HCT116 (cell line): ENCODE results near the gene SYTL5. TPM values are rescaled to one million over a fixed set of nuclear protein-coding genes. Genes with fewer than 3 reads are reported as not detected.
A peak's percentile ranks its signal among the peaks of the same experiment; 100 is the strongest.

Experiments
- ATAC-seq: fragments of 200-7000 bp; cut with Tn5 transposase; 2 replicates; pipeline ENCODE4 v1.9.1; 2020; ENCODE audit warnings: mild to moderate bottlenecking, moderate library complexity
- BruUV-seq: library from RNA; stranded (reverse); fragments of 400-500 nt; replicated peaks from 2 replicates; lab custom pipeline; 2021; lab: Mats Ljungman, UMichigan
- CTCF ChIA-PET: fragments of 300-600 bp; sonication (Branson Sonifier 250); formaldehyde crosslinking; loops from one replicate; lab custom pipeline; 2021; ENCODE audit warnings: antibody characterized with exemption; lab: Charles Lee
- POLR2A ChIA-PET: fragments of 300-600, 350-600 bp; sonication (Branson Sonifier 250); formaldehyde crosslinking; loops from one replicate; lab custom pipeline; 2021; ENCODE audit warnings: antibody characterized with exemption; lab: Charles Lee
- RAD21 ChIA-PET, 2 experiments: fragments of 300-600 bp; sonication (Branson Sonifier 250); formaldehyde crosslinking; loops; one replicate each; lab custom pipeline; 2023; ENCODE audit warnings: low total read pairs in 2 of 2; ENCODE audit not compliant: uncharacterized antibody in 2 of 2, unreplicated experiment in 2 of 2, low non-redundant PET in 1 of 2; lab: Charles Lee
- DNase-seq: peaks from one replicate; pipeline ENCODE4 v3.0.0-alpha.2; 2010; ENCODE audit warnings: low read depth, low spot score
- H2AFZ ChIP-seq: fragments of 200-600 bp; shearing (Covaris generic), sonication (generic); 2 replicates; pipeline ENCODE4 v1.6.1; 2017; ENCODE audit warnings: low read depth, mixed run types, mixed read lengths, antibody characterized with exemption, low read length; ENCODE audit not compliant: poor library complexity, severe bottlenecking
- H3K27ac ChIP-seq: 2 replicates; pipeline ENCODE4 v1.5.1; 2012; ENCODE audit warnings: low read depth, low read length
- H3K27me3 ChIP-seq: fragments of 200-600 bp; sonication (generic); 2 replicates; pipeline ENCODE4 v1.6.1; 2016; ENCODE audit warnings: mixed run types, low read length, mixed read lengths; ENCODE audit not compliant: insufficient read depth
- H3K36me3 ChIP-seq, 2 experiments: fragments of 200-500 bp in 1 of 2; fragments of 200-600 bp in 1 of 2; sonication (Bioruptor generic) in 1 of 2; sonication (generic) in 1 of 2; 2 replicates each; pipeline versions ENCODE4 v1.5.1 to v1.6.1; 2014 to 2016; ENCODE audit warnings: low read length in 2 of 2, inconsistent platforms in 1 of 2, mixed read lengths in 1 of 2, mixed run types in 1 of 2; ENCODE audit not compliant: insufficient read depth in 2 of 2, control insufficient read depth in 1 of 2
- H3K4me1 ChIP-seq, 2 experiments: fragments of 200-600 bp in 1 of 2; sonication (generic) in 1 of 2; 2 replicates each; pipeline versions ENCODE4 v1.5.1 to v1.6.1; 2012 to 2017; ENCODE audit warnings: low read length in 2 of 2, inconsistent platforms in 1 of 2, mild to moderate bottlenecking in 1 of 2, mixed read lengths in 1 of 2, mixed run types in 1 of 2, moderate library complexity in 1 of 2; ENCODE audit not compliant: insufficient read depth in 2 of 2, control insufficient read depth in 1 of 2
- H3K4me2 ChIP-seq: fragments of 200-600 bp; sonication (generic); 2 replicates; pipeline ENCODE4 v1.6.1; 2017; ENCODE audit warnings: mixed run types, low read length, mixed read lengths
- H3K4me3 ChIP-seq, 2 experiments: fragments of 200-600 bp in 1 of 2; sonication (generic) in 1 of 2; replicated peaks in 1 of 2; 2 replicates each; pipeline ENCODE4 v1.5.1; 2011 to 2016; ENCODE audit warnings: low read length in 2 of 2, control low read depth in 1 of 2, low read depth in 1 of 2, mild to moderate bottlenecking in 1 of 2, mixed read lengths in 1 of 2, mixed run types in 1 of 2
- H3K79me2 ChIP-seq: fragments of 200-600 bp; sonication (generic); 2 replicates; pipeline ENCODE4 v1.6.1; 2017; ENCODE audit warnings: mild to moderate bottlenecking, mixed run types, low read length, moderate library complexity, mixed read lengths; ENCODE audit not compliant: insufficient read depth
- H3K9ac ChIP-seq: fragments of 200-600 bp; sonication (generic); 2 replicates; pipeline ENCODE4 v1.6.1; 2016; ENCODE audit warnings: low read length, mixed read lengths
- H3K9me2 ChIP-seq: fragments of 200-600 bp; sonication (generic), shearing (Covaris generic); 2 replicates; pipeline ENCODE4 v1.6.1; 2017; ENCODE audit warnings: mixed run types, mild to moderate bottlenecking, moderate library complexity; ENCODE audit not compliant: insufficient read depth
- H3K9me3 ChIP-seq, 2 experiments: fragments of 200-500 bp in 1 of 2; fragments of 200-600 bp in 1 of 2; sonication (Bioruptor generic) in 1 of 2; sonication (generic) in 1 of 2; 2 replicates each; pipeline ENCODE4 v1.6.1; 2014 to 2017; ENCODE audit warnings: low read length in 2 of 2, mixed read lengths in 2 of 2, inconsistent platforms in 1 of 2, low read depth in 1 of 2, mild to moderate bottlenecking in 1 of 2, mixed run types in 1 of 2, moderate library complexity in 1 of 2; ENCODE audit not compliant: control insufficient read depth in 1 of 2, insufficient read depth in 1 of 2
- H4K20me1 ChIP-seq: fragments of 200-600 bp; sonication (generic), shearing (Covaris generic); 2 replicates; pipeline ENCODE4 v1.6.1; 2017; ENCODE audit warnings: mixed run types, mild to moderate bottlenecking, moderate library complexity; ENCODE audit not compliant: insufficient read depth
- ATF3 ChIP-seq: IDR thresholded peaks from 2 replicates; pipeline ENCODE4 v1.6.1; 2012
- CTCF ChIP-seq, 3 experiments: fragments of 200-600 bp in 1 of 3; sonication (generic) in 1 of 3; IDR thresholded peaks in 2 of 3; conservative IDR thresholded peaks in 1 of 3; 2 replicates each; pipeline ENCODE4 v1.5.1; 2012 to 2017; ENCODE audit warnings: low read depth in 2 of 3, low read length in 2 of 3, antibody characterized with exemption in 1 of 3, borderline replicate concordance in 1 of 3, control low read depth in 1 of 3, mild to moderate bottlenecking in 1 of 3, mixed read lengths in 1 of 3, mixed run types in 1 of 3, moderate library complexity in 1 of 3; ENCODE audit not compliant: insufficient read depth in 1 of 3
- ELF1 ChIP-seq: IDR thresholded peaks from 2 replicates; pipeline ENCODE4 v1.6.1; 2012; ENCODE audit warnings: low read depth, borderline replicate concordance
- EZH2phosphoT487 ChIP-seq: fragments of 200-600 bp; IDR thresholded peaks from 2 replicates; pipeline ENCODE4 v1.6.1; 2018; ENCODE audit warnings: antibody characterized with exemption, borderline replicate concordance
- JUND ChIP-seq: IDR thresholded peaks from 2 replicates; pipeline ENCODE4 v1.6.1; 2012
- MAX ChIP-seq: IDR thresholded peaks from 2 replicates; pipeline ENCODE4 v1.6.1; 2012
- POLR2A ChIP-seq: IDR thresholded peaks from 2 replicates; pipeline ENCODE4 v1.7.0; 2011; ENCODE audit warnings: borderline replicate concordance; ENCODE audit not compliant: insufficient read depth, insufficient read length; ENCODE audit errors: extremely low read depth
- POLR2AphosphoS5 ChIP-seq: IDR thresholded peaks from 2 replicates; pipeline ENCODE4 v1.6.1; 2011; ENCODE audit warnings: mild to moderate bottlenecking, low read depth, low read length, moderate library complexity
- RAD21 ChIP-seq: IDR thresholded peaks from 2 replicates; pipeline ENCODE4 v1.6.1; 2012; ENCODE audit warnings: low read depth, mild to moderate bottlenecking
- SIN3A ChIP-seq: IDR thresholded peaks from 2 replicates; pipeline ENCODE4 v1.6.1; 2012; ENCODE audit warnings: low read depth
- SP1 ChIP-seq: IDR thresholded peaks from 2 replicates; pipeline ENCODE4 v1.6.1; 2012; ENCODE audit warnings: low read depth
- SRF ChIP-seq: IDR thresholded peaks from 2 replicates; pipeline ENCODE4 v1.6.1; 2012; ENCODE audit warnings: low read depth
- TCF7L2 ChIP-seq: IDR thresholded peaks from 2 replicates; pipeline ENCODE4 v1.7.0; 2011; ENCODE audit warnings: borderline replicate concordance, inconsistent platforms; ENCODE audit not compliant: insufficient read depth, insufficient read length; ENCODE audit errors: extremely low read depth
- YY1 ChIP-seq: IDR thresholded peaks from 2 replicates; pipeline ENCODE4 v1.6.1; 2011; ENCODE audit warnings: low read length, low read depth, moderate library complexity, mild to moderate bottlenecking; ENCODE audit not compliant: insufficient replicate concordance; ENCODE audit errors: extremely low read depth
- ZFX ChIP-seq: fragments of 450-650 bp; IDR thresholded peaks from 2 replicates; pipeline ENCODE4 v1.6.1; 2017
- intact Hi-C: fragments of 100-400 bp; cut with micrococcal nuclease; formaldehyde crosslinking; loops from 2 replicates; pipeline ENCODE4 v1.10.0; 2022
- total RNA-seq: library from RNA; stranded (reverse); gene quantifications from one replicate; pipeline ENCODE4 v1.2.1, GENCODE V29; 2021; ENCODE audit not compliant: unreplicated experiment

Gene SYTL5
- total RNA-seq, 1 experiment from 2014 or later: 0.20 TPM

- no TSS peak for BruUV-seq
- H3K79me2 ChIP-seq: no peaks in the 10 kb centered on the region
- no peak overlapping the region for H3K4me3 ChIP-seq
- H4K20me1 ChIP-seq: no peaks in the 10 kb centered on the region
- no peaks in the 10 kb centered on the region for H3K36me3 ChIP-seq
- no peaks in the 10 kb centered on the region for H3K9me2 ChIP-seq
- H3K4me2 ChIP-seq: no peak overlapping the region
- ChIA-PET RAD21 (no interaction called here), CTCF (no interaction called here), POLR2A (no interaction called here)
- no peaks in the 10 kb centered on the region for H3K4me1 ChIP-seq
- H3K9ac ChIP-seq: no peak overlapping the region
- no peak overlapping the region for H3K27ac ChIP-seq
- no peaks in the 10 kb centered on the region for H3K9me3 ChIP-seq
- H2AFZ ChIP-seq: no peak overlapping the region
- no peak for DNase-seq
- H3K27me3 ChIP-seq: no peaks in the 10 kb centered on the region
- intact Hi-C loops: no loop called here
- no peak for ATAC-seq
- TF ChIP-seq MAX (no peak), SP1 (no peak), EZH2phosphoT487 (no peak), SIN3A (no peak), RAD21 (no peak), ELF1 (no peak), JUND (no peak)
Observed at GRCh38 chrX:38172596-38172995, 166.2 kb downstream of the SYTL5 start.

- Histone ChIP-seq H3K9me2 (no peaks in the 10 kb centered on the region), H3K4me2 (no peak overlapping the region), H3K27me3 (no peaks in the 10 kb centered on the region), H3K4me1 (no peaks in the 10 kb centered on the region), H2AFZ (no peak overlapping the region), H3K36me3 (no peaks in the 10 kb centered on the region), H3K9ac (no peak overlapping the region), H3K79me2 (no peaks in the 10 kb centered on the region)
- no TSS peak for BruUV-seq
- CTCF ChIA-PET: interaction anchor here (1.0 to 1.2 kb wide), 3 partner anchors 350 to 665 kb away, joined by 3 to 5 read pairs (median 4); no protein-coding TSS in a partner anchor
- POLR2A ChIA-PET: no interaction called here
- intact Hi-C loops: loop anchor here (1.0 to 5.0 kb wide), 5 partner anchors 249 to 1268 kb away; partner anchors contain the start of gene LANCL3
- peak; percentile 86 for ATAC-seq
- TF ChIP-seq RAD21 (peak; percentile 78), ATF3 (no peak), TCF7L2 (no peak), CTCF (IDR thresholded peaks at IDR 0.05 in 2 of 3, conservative IDR thresholded peaks at IDR 0.05 in 1 of 3; ENCODE audit: borderline replicate concordance in 1 of 3, insufficient read depth in 1 of 3, low read depth in 2 of 3, low read length in 2 of 3) (peak; percentile 42 to 60 (median 56); a peak in 5 of 6 replicates), ZFX (no peak), POLR2A (no peak), YY1 (no peak), SIN3A (no peak), SRF (no peak), POLR2AphosphoS5 (no peak)
- TF ChIP-seq, all 23 proteins: peak for 2
- peak; percentile 24 for DNase-seq
- RAD21 ChIA-PET: no interaction called here
- Histone ChIP-seq H3K4me3 (no peak overlapping the region), H3K27ac (no peak overlapping the region), H4K20me1 (no peaks in the 10 kb centered on the region), H3K9me3 (no peaks in the 10 kb centered on the region)
Observed at GRCh38 chrX:38175139-38175538, 168.8 kb downstream of the SYTL5 start.
